CD14-positive monocyte (primary cell): ENCODE results near the gene C2CD4D. TPM values are rescaled to one million over a fixed set of nuclear protein-coding genes. Genes with fewer than 3 reads are reported as not detected.

Experiments
- DNase-seq, 3 donors: peaks; one replicate each; pipeline ENCODE4 v3.0.0-alpha.2; 2011 to 2022
- H2AFZ ChIP-seq: 2 replicates; pipeline ENCODE4 v1.6.0; 2012; ENCODE audit warnings: mild to moderate bottlenecking, low read depth, low read length, inconsistent platforms; ENCODE audit not compliant: insufficient read depth, poor library complexity, severe bottlenecking
- H3K27ac ChIP-seq, 2 donors: 1 replicate in 1 of 2; 2 replicates in 1 of 2; pipeline ENCODE4 v1.5.1; 2012 to 2013; ENCODE audit warnings: low read length in 2 of 2, control low read depth in 1 of 2, inconsistent platforms in 1 of 2, low read depth in 1 of 2, mild to moderate bottlenecking in 1 of 2
- H3K27me3 ChIP-seq, 2 donors: one replicate each; pipeline versions ENCODE4 v1.6.0 to v1.6.1; 2011 to 2013; ENCODE audit warnings: low read length in 2 of 2; ENCODE audit not compliant: control insufficient read depth in 2 of 2, insufficient read depth in 2 of 2
- H3K36me3 ChIP-seq, 2 donors: replicated peaks in 1 of 2; 1 replicate in 1 of 2; 2 replicates in 1 of 2; pipeline versions ENCODE4 v1.5.1 to v1.6.1; 2012 to 2013; ENCODE audit warnings: low read length in 2 of 2, control low read depth in 1 of 2, inconsistent platforms in 1 of 2, mild to moderate bottlenecking in 1 of 2; ENCODE audit not compliant: insufficient read depth in 2 of 2, control insufficient read depth in 1 of 2
- H3K4me1 ChIP-seq, 2 donors: 1 replicate in 1 of 2; 2 replicates in 1 of 2; pipeline versions ENCODE4 v1.5.1 to v1.6.1; 2012 to 2013; ENCODE audit warnings: low read length in 2 of 2, control low read depth in 1 of 2, inconsistent platforms in 1 of 2, mild to moderate bottlenecking in 1 of 2, moderate library complexity in 1 of 2; ENCODE audit not compliant: insufficient read depth in 2 of 2, control insufficient read depth in 1 of 2
- H3K4me2 ChIP-seq: replicated peaks from 2 replicates; pipeline ENCODE3; 2012; ENCODE audit warnings: low read length, moderate library complexity, mild to moderate bottlenecking; ENCODE audit not compliant: poor library complexity, severe bottlenecking; ENCODE audit errors: extremely low read depth
- H3K4me3 ChIP-seq, 3 experiments: fragments of 200-600 bp in 1 of 3; sonication (generic) in 1 of 3; replicated peaks in 1 of 3; 1 replicate in 2 of 3; 2 replicates in 1 of 3; pipeline ENCODE4 v1.5.1; 2011 to 2013; ENCODE audit warnings: low read length in 3 of 3, mild to moderate bottlenecking in 3 of 3, control low read depth in 2 of 3, low read depth in 2 of 3, inconsistent platforms in 1 of 3, moderate library complexity in 1 of 3
- H3K79me2 ChIP-seq: 2 replicates; pipeline ENCODE4 v1.6.0; 2012; ENCODE audit warnings: mild to moderate bottlenecking, control low read depth, inconsistent platforms, low read length, moderate library complexity; ENCODE audit not compliant: insufficient read depth
- H3K9ac ChIP-seq: 2 replicates; pipeline ENCODE4 v1.6.0; 2017; ENCODE audit warnings: low read length, mild to moderate bottlenecking; ENCODE audit not compliant: insufficient read depth, poor library complexity, severe bottlenecking
- H3K9me3 ChIP-seq, 2 donors: replicated peaks in 1 of 2; 1 replicate in 1 of 2; 2 replicates in 1 of 2; pipeline versions ENCODE4 v1.5.1 to v1.6.1; 2012 to 2013; ENCODE audit warnings: low read length in 2 of 2, control low read depth in 1 of 2; ENCODE audit not compliant: control insufficient read depth in 1 of 2, insufficient read depth in 1 of 2
- H4K20me1 ChIP-seq: 2 replicates; pipeline ENCODE4 v1.6.0; 2012; ENCODE audit warnings: mild to moderate bottlenecking, low read length, control low read depth, moderate library complexity; ENCODE audit not compliant: insufficient read depth
- H3K27ac Mint-ChIP-seq, 7 donors: one replicate each; pipeline ENCODE4 v1.8.0; 2020; ENCODE audit warnings: mild to moderate bottlenecking in 7 of 7, mixed read lengths in 7 of 7, moderate library complexity in 6 of 7, inconsistent platforms in 2 of 7
- H3K27me3 Mint-ChIP-seq, 3 donors: one replicate each; pipeline ENCODE4 v1.8.0; 2021 to 2022; ENCODE audit warnings: low read depth in 3 of 3, mild to moderate bottlenecking in 3 of 3, mixed read lengths in 3 of 3, moderate library complexity in 3 of 3, inconsistent platforms in 1 of 3
- H3K36me3 Mint-ChIP-seq, 2 donors: one replicate each; pipeline ENCODE4 v1.8.0; 2020; ENCODE audit warnings: mixed read lengths in 2 of 2, inconsistent platforms in 1 of 2, mild to moderate bottlenecking in 1 of 2
- H3K4me1 Mint-ChIP-seq: one replicate; pipeline ENCODE4 v1.8.0; 2020; ENCODE audit warnings: mild to moderate bottlenecking, mixed read lengths
- H3K4me3 Mint-ChIP-seq, 2 donors: one replicate each; pipeline ENCODE4 v1.8.0; 2020; ENCODE audit warnings: mild to moderate bottlenecking in 2 of 2, mixed read lengths in 2 of 2, moderate library complexity in 1 of 2
- H3K9me3 Mint-ChIP-seq, 7 donors: one replicate each; pipeline ENCODE4 v1.8.0; 2020 to 2022; ENCODE audit warnings: mixed read lengths in 7 of 7, mild to moderate bottlenecking in 6 of 7, moderate library complexity in 6 of 7, inconsistent platforms in 2 of 7
- CTCF ChIP-seq: fragments of 200-600 bp; IDR thresholded peaks from one replicate; pipeline ENCODE4 v1.8.0; 2022; ENCODE audit warnings: antibody characterized with exemption, mild to moderate bottlenecking
- WGBS: methylation state at CpG from one replicate; pipeline ENCODE4 v1.1.5; 2013; ENCODE audit warnings: missing lambda C conversion rate; ENCODE audit not compliant: insufficient coverage; 5-methylcytosine and 5-hydroxymethylcytosine counted together
- intact Hi-C, 2 donors: fragments of 100-400 bp; cut with micrococcal nuclease; formaldehyde crosslinking; loops; one replicate each; pipeline versions ENCODE4 v1.15.0 to v1.15.1; 2023
- polyA plus RNA-seq, 3 donors: library from polyadenylated mRNA; depleted of rRNA in 1 of 3; unstranded in 2 of 3; stranded (reverse) in 1 of 3; fragments of 300-500 nt in 2 of 3; fragments of >200 nt in 1 of 3; fragmentation: Illumina TruSeq in 2 of 3; gene quantifications; 1 replicate in 2 of 3; 2 replicates in 1 of 3; pipeline ENCODE4 v1.2.3, GENCODE V29; 2012 to 2021

The C2CD4D gene
- polyA plus RNA-seq, 3 donors = not detected

GRCh38 chr1:151807766-151808165, 31.9 kb downstream of the C2CD4D start:
- H3K4me3 ChIP-seq = no peak overlapping the region
- no peaks in the 10 kb centered on the region for H3K79me2 ChIP-seq
- H3K27ac ChIP-seq = no peak overlapping the region
- no CpG with 5 or more reads among the region's 1 CpG for WGBS
- H4K20me1 ChIP-seq = no peaks in the 10 kb centered on the region
- no peak overlapping the region for H3K4me2 ChIP-seq
- no peak for DNase-seq
- Mint-ChIP-seq H3K27me3 (peaks cover 15 to 18% (median 16%) of the 10 kb centered on the region in 3 donors), H3K9me3 (no peaks in the 10 kb centered on the region), H3K27ac (no peak overlapping the region), H3K4me3 (no peak overlapping the region), H3K4me1 (peaks cover 15% of the 10 kb centered on the region), H3K36me3 (no peaks in the 10 kb centered on the region)
- H3K9me3 ChIP-seq = no peaks in the 10 kb centered on the region
- H3K36me3 ChIP-seq = no peaks in the 10 kb centered on the region
- no peak overlapping the region for H2AFZ ChIP-seq
- H3K4me1 ChIP-seq = peaks cover 0 to 6% of the 10 kb centered on the region in 2 donors
- intact Hi-C loops = no loop called here
- TF ChIP-seq CTCF = no peak
- H3K9ac ChIP-seq = no peak overlapping the region
- peaks cover 0 to 2% of the 10 kb centered on the region in 2 donors for H3K27me3 ChIP-seq

- H3K9me3 Mint-ChIP-seq = no peaks in the 10 kb centered on the region
- H3K9ac ChIP-seq = no peak overlapping the region
- no peak for TF ChIP-seq CTCF
- H3K27ac Mint-ChIP-seq = no peak overlapping the region
- H3K27me3 ChIP-seq = peaks cover 0 to 2% of the 10 kb centered on the region in 2 donors
- peaks cover 13 to 21% (median 17%) of the 10 kb centered on the region in 3 donors for H3K27me3 Mint-ChIP-seq
- H3K4me1 Mint-ChIP-seq = peaks cover 15% of the 10 kb centered on the region
- intact Hi-C loops = no loop called here
- H3K36me3 Mint-ChIP-seq = no peaks in the 10 kb centered on the region
- H3K4me2 ChIP-seq = no peak overlapping the region
- H3K27ac ChIP-seq = no peak overlapping the region
- WGBS = 97% methylated on average over 5 of the region's 5 CpGs
- no peak for DNase-seq
- H2AFZ ChIP-seq = no peak overlapping the region
- H3K36me3 ChIP-seq = no peaks in the 10 kb centered on the region
- no peak overlapping the region for H3K4me3 Mint-ChIP-seq
- H4K20me1 ChIP-seq = no peaks in the 10 kb centered on the region
- no peaks in the 10 kb centered on the region for H3K9me3 ChIP-seq
- H3K4me3 ChIP-seq = no peak overlapping the region
- peaks cover 0 to 6% of the 10 kb centered on the region in 2 donors for H3K4me1 ChIP-seq
- no peaks in the 10 kb centered on the region for H3K79me2 ChIP-seq
Observed at GRCh38 chr1:151807131-151807530, 32.5 kb downstream of the C2CD4D start.
